GM23338 (cell line): Measurements from ENCODE around the gene GRIK1. TPM values are rescaled to one million over a fixed set of nuclear protein-coding genes. Genes with fewer than 3 reads are reported as not detected.

Experiments
- ATAC-seq: fragments of 200-7000 bp; cut with Tn5 transposase; 3 replicates; pipeline ENCODE4 v1.9.1; 2020
- DNase-seq: peaks from one replicate; pipeline ENCODE4 v3.0.0-alpha.2; 2015; ENCODE audit warnings: low spot score
- H2AFZ ChIP-seq: fragments of 200-600 bp; sonication (generic); 2 replicates; pipeline ENCODE4 v1.8.0; 2016; ENCODE audit warnings: antibody characterized with exemption, mild to moderate bottlenecking, moderate library complexity
- H3F3A ChIP-seq: fragments of 200-600 bp; sonication (generic); replicated peaks from 2 replicates; pipeline ENCODE4 v1.8.0; 2017; ENCODE audit warnings: antibody characterized with exemption, mixed run types, low read depth
- H3K27ac ChIP-seq: fragments of 200-600 bp; sonication (generic); 2 replicates; pipeline ENCODE4 v1.6.1; 2016; ENCODE audit warnings: low read depth
- H3K27me3 ChIP-seq: fragments of 200-600 bp; sonication (generic); 2 replicates; pipeline ENCODE4 v1.8.0; 2016; ENCODE audit warnings: mild to moderate bottlenecking, mixed run types, moderate library complexity; ENCODE audit not compliant: insufficient read depth
- H3K36me3 ChIP-seq: fragments of 200-600 bp; sonication (generic); 2 replicates; pipeline ENCODE4 v1.8.0; 2016; ENCODE audit warnings: mild to moderate bottlenecking; ENCODE audit not compliant: insufficient read depth
- H3K4me1 ChIP-seq: fragments of 200-600 bp; sonication (generic); 2 replicates; pipeline ENCODE4 v1.8.0; 2016; ENCODE audit warnings: mild to moderate bottlenecking, moderate library complexity; ENCODE audit not compliant: insufficient read depth
- H3K4me2 ChIP-seq: fragments of 200-600 bp; sonication (generic); 2 replicates; pipeline ENCODE4 v1.7.1; 2017; ENCODE audit warnings: mixed run types
- H3K4me3 ChIP-seq: fragments of 200-600 bp; sonication (generic); 2 replicates; pipeline ENCODE4 v1.6.1; 2016; ENCODE audit warnings: mixed run types
- H3K79me2 ChIP-seq: fragments of 200-600 bp; sonication (generic); replicated peaks from 2 replicates; pipeline ENCODE4 v1.8.0; 2017; ENCODE audit warnings: mild to moderate bottlenecking; ENCODE audit not compliant: insufficient read depth
- H3K9me2 ChIP-seq: fragments of 200-600 bp; sonication (generic); 2 replicates; pipeline ENCODE4 v1.8.0; 2017; ENCODE audit not compliant: insufficient read depth
- H4K20me1 ChIP-seq: fragments of 200-600 bp; sonication (generic); replicated peaks from 2 replicates; pipeline ENCODE4 v1.8.0; 2017; ENCODE audit warnings: mild to moderate bottlenecking; ENCODE audit not compliant: insufficient read depth
- H3K27ac Mint-ChIP-seq: 2 replicates; pipeline ENCODE4 v1.8.0; 2020; ENCODE audit warnings: inconsistent platforms, mild to moderate bottlenecking, moderate library complexity, mixed read lengths
- H3K27me3 Mint-ChIP-seq: 3 replicates; pipeline ENCODE4 v1.8.0; 2022; ENCODE audit warnings: low read depth, mild to moderate bottlenecking, moderate library complexity, mixed read lengths, inconsistent platforms; ENCODE audit not compliant: insufficient read depth, poor library complexity
- H3K36me3 Mint-ChIP-seq: 3 replicates; pipeline ENCODE4 v1.8.0; 2021; ENCODE audit warnings: low read depth, mild to moderate bottlenecking, inconsistent platforms, moderate library complexity, mixed read lengths
- H3K4me1 Mint-ChIP-seq: 3 replicates; pipeline ENCODE4 v1.8.0; 2020; ENCODE audit warnings: mild to moderate bottlenecking, inconsistent platforms, mixed read lengths
- H3K4me3 Mint-ChIP-seq: 3 replicates; pipeline ENCODE4 v1.8.0; 2021; ENCODE audit warnings: moderate library complexity, mild to moderate bottlenecking, inconsistent platforms, mixed read lengths
- H3K9me3 Mint-ChIP-seq: 3 replicates; pipeline ENCODE4 v1.8.0; 2020; ENCODE audit warnings: moderate library complexity, mild to moderate bottlenecking, inconsistent platforms, mixed read lengths
- EZH2phosphoT487 ChIP-seq: fragments of 200-600 bp; sonication (generic); IDR thresholded peaks from one replicate; pipeline ENCODE4 v1.8.1; 2018; ENCODE audit warnings: antibody characterized with exemption; ENCODE audit not compliant: unreplicated experiment
- POLR2AphosphoS5 ChIP-seq: IDR thresholded peaks from 2 replicates; pipeline ENCODE4 v1.6.1; 2016; ENCODE audit warnings: antibody characterized with exemption, low read depth
- ZNF331 ChIP-seq: fragments of 250-450 bp; sonication (Bioruptor Pico); IDR thresholded peaks from 2 replicates; pipeline ENCODE4 v1.5.0; 2020; ENCODE audit warnings: low read depth, mild to moderate bottlenecking, moderate library complexity
- polyA plus RNA-seq: library from polyadenylated mRNA; unstranded; fragments of >200 nt; fragmentation: Nextera tagmentation; extraction: Ambion mirVana; gene quantifications from 2 replicates; pipeline ENCODE4 v1.2.1, GENCODE V29; 2016
- total RNA-seq: library from RNA; depleted of rRNA; stranded (reverse); fragments of >200 nt; shearing (Covaris generic); gene quantifications from 2 replicates; pipeline ENCODE4 v1.2.3, GENCODE V29; 2014
- TF ChIP-seq, protein P1 (sequence below): fragments of 250-450 bp; sonication (Bioruptor Pico); IDR thresholded peaks from 2 replicates; pipeline ENCODE4 v1.5.0; 2020; ENCODE audit warnings: mild to moderate bottlenecking, moderate library complexity

The GRIK1 gene
- total and polyA plus RNA-seq, 2 experiments from 2014 or later = 0.18 to 0.42 TPM

DNA sequence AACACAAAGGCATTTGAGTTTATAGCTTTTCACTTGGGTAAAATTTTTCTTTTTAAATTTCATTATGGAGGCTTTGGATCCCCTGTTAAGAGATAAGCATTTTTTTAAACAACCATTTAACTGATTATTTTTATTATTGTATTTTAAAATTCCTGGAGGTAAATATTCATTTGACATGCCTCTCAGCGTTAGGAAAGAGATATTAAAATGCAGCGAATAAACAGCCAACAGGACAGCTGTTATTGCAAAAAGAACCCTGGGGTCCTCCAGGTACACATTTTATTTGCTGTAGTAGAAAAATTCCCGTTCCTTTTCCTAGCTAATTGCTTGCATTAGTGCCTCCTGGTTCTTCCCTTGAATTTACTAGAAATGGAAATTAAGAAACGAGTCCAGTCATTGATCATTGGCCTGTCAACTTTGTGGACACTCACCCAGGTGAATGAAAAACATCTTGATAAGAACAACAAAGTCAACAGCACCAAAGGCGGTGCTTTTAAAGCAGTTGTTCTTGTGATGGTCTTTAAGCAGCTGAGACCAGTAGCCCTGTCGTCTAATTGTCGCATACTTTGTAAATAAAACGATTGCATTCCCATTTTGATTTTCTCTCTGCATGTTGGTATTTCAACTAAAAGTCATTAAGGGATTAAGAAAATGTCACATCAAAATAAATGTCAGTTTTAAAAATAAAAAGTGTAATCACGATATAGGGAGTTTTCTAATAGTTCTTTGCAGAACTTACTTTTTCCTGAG, 282.4 kb downstream of the GRIK1 start:
- no peaks in the 10 kb centered on the region for H3K36me3 Mint-ChIP-seq
- H3K79me2 ChIP-seq = no peaks in the 10 kb centered on the region
- H3K36me3 ChIP-seq = no peaks in the 10 kb centered on the region
- H2AFZ ChIP-seq = no peak overlapping the region
- ATAC-seq = no peak
- H3K9me3 Mint-ChIP-seq = no peaks in the 10 kb centered on the region; the same call in 2 of the 3 replicates
- no peaks in the 10 kb centered on the region for H3K27me3 ChIP-seq
- H3K4me3 ChIP-seq = no peak overlapping the region
- H3K27me3 Mint-ChIP-seq = no peaks in the 10 kb centered on the region
- no peak overlapping the region for H3K4me3 Mint-ChIP-seq
- peaks cover 5% of the 10 kb centered on the region; the same call in 2 of the 3 replicates for H3K4me1 Mint-ChIP-seq
- H3K9me2 ChIP-seq = peaks cover 10% of the 10 kb centered on the region; the same call in 1 of the 2 replicates
- no peaks in the 10 kb centered on the region for H4K20me1 ChIP-seq
- TF ChIP-seq POLR2AphosphoS5 (no peak), EZH2phosphoT487 (no peak), ZNF331 (CRISPR knock-in tag) (no peak)
- TF ChIP-seq, protein P1, sequence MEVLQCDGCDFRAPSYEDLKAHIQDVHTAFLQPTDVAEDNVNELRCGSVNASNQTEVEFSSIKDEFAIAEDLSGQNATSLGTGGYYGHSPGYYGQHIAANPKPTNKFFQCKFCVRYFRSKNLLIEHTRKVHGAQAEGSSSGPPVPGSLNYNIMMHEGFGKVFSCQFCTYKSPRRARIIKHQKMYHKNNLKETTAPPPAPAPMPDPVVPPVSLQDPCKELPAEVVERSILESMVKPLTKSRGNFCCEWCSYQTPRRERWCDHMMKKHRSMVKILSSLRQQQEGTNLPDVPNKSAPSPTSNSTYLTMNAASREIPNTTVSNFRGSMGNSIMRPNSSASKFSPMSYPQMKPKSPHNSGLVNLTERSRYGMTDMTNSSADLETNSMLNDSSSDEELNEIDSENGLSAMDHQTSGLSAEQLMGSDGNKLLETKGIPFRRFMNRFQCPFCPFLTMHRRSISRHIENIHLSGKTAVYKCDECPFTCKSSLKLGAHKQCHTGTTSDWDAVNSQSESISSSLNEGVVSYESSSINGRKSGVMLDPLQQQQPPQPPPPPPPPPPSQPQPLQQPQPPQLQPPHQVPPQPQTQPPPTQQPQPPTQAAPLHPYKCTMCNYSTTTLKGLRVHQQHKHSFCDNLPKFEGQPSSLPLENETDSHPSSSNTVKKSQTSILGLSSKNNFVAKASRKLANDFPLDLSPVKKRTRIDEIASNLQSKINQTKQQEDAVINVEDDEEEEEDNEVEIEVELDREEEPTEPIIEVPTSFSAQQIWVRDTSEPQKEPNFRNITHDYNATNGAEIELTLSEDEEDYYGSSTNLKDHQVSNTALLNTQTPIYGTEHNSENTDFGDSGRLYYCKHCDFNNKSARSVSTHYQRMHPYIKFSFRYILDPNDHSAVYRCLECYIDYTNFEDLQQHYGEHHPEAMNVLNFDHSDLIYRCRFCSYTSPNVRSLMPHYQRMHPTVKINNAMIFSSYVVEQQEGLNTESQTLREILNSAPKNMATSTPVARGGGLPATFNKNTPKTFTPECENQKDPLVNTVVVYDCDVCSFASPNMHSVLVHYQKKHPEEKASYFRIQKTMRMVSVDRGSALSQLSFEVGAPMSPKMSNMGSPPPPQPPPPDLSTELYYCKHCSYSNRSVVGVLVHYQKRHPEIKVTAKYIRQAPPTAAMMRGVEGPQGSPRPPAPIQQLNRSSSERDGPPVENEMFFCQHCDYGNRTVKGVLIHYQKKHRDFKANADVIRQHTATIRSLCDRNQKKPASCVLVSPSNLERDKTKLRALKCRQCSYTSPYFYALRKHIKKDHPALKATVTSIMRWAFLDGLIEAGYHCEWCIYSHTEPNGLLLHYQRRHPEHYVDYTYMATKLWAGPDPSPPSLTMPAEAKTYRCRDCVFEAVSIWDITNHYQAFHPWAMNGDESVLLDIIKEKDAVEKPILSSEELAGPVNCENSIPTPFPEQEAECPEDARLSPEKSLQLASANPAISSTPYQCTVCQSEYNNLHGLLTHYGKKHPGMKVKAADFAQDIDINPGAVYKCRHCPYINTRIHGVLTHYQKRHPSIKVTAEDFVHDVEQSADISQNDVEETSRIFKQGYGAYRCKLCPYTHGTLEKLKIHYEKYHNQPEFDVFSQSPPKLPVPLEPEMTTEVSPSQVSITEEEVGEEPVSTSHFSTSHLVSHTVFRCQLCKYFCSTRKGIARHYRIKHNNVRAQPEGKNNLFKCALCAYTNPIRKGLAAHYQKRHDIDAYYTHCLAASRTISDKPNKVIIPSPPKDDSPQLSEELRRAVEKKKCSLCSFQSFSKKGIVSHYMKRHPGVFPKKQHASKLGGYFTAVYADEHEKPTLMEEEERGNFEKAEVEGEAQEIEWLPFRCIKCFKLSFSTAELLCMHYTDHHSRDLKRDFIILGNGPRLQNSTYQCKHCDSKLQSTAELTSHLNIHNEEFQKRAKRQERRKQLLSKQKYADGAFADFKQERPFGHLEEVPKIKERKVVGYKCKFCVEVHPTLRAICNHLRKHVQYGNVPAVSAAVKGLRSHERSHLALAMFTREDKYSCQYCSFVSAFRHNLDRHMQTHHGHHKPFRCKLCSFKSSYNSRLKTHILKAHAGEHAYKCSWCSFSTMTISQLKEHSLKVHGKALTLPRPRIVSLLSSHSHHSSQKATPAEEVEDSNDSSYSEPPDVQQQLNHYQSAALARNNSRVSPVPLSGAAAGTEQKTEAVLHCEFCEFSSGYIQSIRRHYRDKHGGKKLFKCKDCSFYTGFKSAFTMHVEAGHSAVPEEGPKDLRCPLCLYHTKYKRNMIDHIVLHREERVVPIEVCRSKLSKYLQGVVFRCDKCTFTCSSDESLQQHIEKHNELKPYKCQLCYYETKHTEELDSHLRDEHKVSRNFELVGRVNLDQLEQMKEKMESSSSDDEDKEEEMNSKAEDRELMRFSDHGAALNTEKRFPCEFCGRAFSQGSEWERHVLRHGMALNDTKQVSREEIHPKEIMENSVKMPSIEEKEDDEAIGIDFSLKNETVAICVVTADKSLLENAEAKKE (CRISPR knock-in tag) = no peak
- H3K27ac Mint-ChIP-seq = no peak overlapping the region
- H3K4me1 ChIP-seq = no peaks in the 10 kb centered on the region; the same call in 1 of the 2 replicates
- no peaks in the 10 kb centered on the region for H3F3A ChIP-seq
- H3K4me2 ChIP-seq = no peak overlapping the region
- no peak for DNase-seq
- H3K27ac ChIP-seq = no peak overlapping the region
